NCI-H82 (cell line): ENCODE results near the gene GDI1.
A peak's percentile ranks its signal among the peaks of the same experiment; 100 is the strongest.

Experiments used
- DNase-seq: peaks from one replicate; lab custom pipeline; 2025; lab: John Stamatoyannopoulos, UW

The GDI1 gene

DNA sequence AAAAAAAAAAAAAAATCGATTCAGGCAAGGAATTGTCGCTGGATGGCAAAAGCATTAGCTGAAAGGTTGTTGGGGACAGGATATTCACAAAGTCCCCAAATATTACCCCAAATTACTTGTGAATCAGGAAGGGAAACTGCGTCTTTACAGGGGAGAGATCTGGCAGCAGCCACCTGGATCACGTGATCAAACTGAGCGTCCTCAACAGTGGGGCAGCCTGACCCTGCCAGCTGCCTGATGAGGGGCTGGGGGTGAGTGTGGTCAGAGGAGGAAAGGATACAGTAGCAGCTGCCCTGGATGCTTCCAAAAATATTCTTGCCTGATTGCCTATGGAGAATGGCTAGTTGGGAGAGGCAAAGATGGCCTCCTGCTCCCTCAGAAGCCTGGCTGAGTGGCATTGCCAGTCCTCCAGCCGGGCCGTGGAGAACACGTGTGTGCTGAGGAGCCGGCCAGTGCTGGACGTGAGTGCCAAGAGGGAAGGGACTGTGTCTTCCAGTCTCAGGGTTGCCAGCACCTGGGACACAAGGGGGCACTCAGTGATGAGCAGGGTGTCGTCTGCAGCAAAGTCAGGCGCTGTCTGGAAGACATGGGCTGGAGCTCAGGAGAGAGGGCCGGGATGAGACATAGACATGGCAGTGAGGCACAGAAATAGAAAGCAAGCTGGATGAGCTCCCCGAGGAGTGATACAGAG lies 45.1 kb downstream of the GDI1 start:
- no peak for DNase-seq

DNA sequence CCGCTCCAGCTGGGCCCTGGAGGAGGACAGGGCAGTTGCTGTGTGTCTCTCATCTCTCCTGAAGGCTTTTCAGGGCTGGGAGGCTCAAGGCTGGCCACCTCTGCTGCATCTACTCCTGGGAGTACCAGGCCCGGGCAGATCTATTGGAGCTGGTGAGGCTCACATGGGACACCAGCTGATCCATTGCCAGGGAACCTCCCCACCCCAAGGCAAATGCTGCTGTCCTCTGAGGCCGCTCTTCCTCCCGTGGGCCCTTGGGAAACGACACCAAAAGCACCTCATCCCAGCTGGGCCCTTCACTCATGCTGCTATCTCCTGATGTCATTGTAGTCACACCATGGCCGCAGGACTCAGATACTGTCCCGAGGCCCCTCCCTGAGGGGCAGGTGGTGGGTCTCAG lies 45.8 kb downstream of the GDI1 start:
- no peak for DNase-seq

DNA sequence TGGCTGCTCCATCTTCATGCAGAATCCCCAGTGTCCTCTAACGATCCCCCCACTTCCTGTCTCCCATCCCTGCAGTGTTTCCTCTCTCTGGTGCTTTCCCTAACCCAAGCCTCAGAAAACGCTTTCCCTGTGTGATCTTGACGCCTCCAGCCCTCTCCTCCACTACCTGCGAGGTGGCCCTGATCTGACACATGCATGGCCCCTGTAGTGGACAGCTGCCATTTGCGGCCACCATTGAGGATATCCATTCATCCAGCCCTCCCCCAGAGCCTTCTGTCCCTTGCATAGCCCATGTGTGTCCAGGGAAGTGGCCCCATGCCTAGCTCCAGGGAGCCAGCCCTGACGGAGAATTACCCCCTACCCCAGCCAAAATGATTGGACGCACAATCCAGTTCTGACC lies 46.4 kb downstream of the GDI1 start:
- DNase-seq: no peak

DNA sequence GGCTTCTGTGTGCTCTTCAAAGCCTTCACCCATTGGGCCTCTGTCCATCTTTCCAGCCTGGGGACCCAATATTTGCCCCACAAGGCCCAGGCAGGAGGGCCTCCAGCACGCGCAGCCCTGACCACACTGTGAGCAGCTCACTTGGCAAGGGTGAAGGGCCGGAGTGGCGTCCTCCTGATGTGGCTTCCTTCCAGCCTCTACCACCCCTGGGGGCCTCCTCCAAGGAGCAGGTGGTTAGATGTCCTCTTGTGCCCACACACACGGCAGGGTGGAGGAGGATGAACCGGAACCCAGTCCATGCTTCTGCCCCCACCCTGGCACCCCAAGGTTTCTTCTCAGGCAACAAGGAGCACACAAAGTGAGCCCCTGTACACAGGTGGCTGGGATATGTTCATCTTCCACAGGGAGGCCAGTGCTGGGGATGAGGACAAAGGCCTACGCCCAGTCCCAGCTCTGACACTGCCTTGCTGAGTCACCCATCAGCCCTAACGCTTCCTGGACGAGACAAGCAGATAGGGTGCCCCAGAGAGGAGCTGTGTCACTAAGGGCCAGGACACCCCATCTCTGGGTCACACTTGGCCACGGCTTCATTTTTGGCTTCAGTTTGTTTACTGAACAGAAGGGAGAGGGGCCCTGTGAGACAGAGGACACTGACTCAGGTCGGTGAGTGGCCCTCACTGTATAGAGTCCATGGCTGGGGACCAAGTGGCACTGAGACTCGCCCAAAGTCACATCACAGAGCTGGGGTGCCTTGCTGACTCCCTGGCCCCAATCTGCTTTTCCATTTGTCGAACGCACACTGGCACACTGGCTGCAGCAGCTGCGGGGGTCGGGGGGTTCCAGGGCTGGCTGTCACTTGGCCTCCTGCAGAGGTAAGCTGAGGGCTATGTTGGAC lies 47.5 kb downstream of the GDI1 start:
- no peak for DNase-seq

DNA sequence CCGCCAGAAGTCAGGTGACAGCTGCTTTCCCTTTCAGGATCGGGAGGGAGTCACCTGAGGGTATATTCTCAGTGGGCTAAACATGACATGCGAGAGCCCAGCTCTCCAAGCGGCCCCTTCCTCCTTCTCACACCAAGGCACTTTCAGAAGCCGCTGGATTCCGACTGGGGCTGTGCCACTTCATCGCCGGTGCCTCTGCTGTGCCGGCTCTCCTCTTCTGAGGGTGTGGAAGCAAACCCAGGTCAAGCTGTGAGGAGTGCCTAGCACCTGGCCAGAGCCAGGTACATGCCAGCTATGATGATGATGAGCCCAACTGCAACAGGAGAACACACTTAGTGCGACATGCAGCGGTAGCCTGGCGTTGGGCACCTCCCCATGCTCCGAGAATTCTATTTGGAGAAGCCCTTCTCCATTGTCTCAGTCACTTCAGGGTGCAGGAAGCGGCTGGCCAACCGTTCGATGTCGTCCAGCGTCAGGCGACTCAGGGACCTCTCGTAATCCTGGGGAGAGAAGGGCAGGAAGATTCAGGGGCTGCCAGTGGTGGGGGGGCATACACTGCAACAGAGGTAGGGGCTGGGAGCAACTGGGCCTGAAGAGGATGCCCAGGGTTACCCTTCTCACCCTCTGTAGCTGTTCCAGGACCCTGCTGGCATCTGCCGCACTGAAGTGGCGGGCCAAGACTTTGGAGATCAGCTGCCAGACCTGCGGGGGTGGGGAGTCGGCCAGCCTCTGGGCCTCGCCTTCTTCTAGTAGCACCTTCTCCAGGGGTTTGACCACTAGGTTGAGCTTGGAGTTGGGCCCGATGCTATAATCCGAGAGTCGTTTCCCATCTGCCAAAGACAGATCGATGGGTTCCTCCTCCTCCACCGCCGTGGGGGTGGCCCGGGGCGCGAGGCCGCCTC lies 48.4 kb downstream of the GDI1 start:
- DNase-seq: peak; percentile 39

DNA sequence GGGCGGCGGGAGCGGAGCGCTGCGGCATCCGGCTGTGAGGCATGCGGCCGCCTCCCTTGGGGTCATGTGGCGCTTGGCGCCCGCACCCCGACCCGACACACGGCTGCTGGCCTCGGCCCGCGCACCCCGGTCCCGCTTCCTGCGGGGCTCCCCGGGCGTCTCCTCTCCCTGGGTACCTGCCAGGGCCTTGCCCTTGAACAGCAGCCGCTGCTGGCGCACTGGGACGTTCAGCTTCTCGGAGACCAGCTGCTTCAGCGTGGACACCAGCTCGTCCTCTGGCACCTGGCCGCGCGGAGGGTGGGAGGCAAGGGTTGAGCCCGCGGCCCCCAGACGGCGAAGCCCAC lies 49.1 kb downstream of the GDI1 start:
- DNase-seq: no peak

DNA sequence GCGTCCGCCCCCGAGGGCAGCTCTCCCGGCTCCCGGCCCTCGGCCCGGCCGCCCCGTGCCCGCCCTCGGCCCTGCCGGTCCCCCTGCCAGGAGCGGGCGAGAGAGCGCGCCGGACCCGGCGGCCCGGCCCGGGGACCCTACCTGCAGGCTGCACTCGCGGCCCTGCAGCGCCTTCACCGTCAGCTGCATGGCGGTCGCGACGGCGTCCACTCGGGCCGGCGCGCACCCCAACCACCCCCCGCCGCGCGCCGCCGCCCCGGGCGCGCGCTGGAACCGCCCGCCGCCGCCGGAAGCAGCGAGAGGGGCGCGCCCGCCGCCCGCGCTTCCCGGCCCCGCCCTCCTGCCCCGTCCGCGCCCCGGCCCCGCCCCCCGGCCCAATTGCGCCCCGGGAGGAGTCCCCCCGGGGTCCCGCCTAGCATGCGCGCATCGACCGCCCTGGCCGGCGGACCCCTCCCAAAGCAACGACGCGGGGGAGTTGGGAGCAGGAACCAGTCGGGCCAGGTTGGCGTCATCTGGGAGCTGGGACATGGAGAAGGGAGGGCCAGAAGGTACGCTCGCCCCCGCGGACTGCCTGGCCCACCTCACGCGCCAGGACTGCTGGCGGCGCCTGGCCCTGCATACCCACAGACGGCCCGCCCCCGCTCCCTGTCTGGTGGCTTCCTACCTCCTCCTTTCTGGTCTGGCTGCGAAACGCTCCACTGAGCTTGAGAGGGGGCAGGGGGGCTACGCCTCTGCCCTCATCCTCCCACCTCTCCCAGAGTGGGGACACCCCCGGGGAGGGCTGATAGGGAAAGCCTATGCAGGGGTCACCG lies 49.6 kb downstream of the GDI1 start, which contains the start of gene UBL4A:
Gene UBL4A, minus strand, starts transcription at position 220 of the 812 bp plus-strand sequence. Its CDS starts 31 bp downstream, at position 189.
- DNase-seq: peak; percentile 80

DNA sequence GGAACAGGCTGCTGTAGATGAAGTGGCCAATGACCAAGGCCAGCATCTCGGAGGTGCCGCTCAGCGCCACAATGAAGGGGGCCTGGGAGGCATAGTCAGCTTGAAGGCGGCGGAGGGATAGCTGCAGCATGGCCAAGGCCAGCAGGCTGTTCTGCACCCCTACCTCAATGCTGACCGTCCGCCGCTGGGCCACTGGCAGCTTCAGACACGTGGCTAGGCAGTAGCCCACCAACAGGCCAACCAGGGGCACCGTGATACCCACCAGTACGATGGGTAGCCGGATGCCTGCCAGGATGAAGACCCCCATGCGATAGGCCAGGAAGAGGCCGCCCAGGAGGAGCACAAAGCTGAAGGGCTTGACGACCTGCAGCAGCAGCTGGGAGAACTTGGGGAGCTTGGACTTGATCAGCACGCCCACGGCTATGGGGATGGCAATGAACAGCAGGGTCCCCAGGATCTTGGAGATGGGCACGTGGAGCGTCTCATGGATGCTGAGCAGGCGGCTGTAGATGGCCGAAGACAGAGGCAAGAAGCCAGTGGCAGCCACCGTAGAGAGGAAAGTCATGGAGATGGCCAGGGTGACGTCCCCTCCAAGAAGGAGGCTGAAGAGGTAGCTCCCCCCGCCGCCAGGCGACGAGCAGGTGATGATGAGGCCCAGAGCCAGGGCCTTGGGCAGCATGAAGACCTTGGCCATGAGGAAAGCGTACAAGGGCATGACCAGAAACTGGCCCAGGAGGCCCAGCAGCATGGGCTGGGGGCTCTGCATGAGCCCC lies 50.8 kb downstream of the GDI1 start:
- DNase-seq: no peak

DNA sequence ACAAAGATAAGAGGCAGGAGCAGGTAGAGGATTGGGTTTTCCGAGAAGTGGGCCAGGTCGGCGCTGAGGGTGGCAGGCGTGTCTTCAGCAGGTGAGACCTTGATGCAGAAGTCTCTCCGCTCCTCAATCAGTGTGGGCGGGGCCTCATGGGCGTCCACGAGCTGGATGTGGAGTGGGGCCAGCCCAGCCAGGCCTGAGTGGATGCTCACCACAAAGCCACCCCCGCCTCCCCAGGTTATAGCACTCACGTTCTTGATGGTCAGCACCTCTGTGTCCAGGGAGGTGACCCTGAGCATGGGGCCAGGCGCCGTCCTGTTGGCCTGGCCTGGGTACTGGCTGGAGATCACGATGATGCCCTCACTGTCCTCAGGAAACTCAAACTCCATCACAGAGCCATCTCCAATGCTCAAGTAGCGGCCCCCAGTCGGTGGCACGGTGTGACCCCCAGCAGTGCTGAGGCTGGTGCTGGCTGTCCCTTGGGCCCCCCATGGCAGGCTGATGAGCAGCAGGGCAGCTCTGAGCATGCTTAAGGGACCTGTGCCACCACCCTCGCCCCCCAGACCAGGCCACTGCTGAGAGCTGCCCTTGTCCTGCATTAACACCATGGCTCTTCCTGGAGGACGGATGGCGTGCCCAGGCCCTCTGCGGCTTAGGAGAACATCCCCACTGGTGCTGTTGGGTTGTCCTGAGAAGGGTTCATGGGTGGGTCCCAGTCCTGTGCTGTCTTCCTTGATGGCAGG lies 51.6 kb downstream of the GDI1 start:
- DNase-seq: no peak

DNA sequence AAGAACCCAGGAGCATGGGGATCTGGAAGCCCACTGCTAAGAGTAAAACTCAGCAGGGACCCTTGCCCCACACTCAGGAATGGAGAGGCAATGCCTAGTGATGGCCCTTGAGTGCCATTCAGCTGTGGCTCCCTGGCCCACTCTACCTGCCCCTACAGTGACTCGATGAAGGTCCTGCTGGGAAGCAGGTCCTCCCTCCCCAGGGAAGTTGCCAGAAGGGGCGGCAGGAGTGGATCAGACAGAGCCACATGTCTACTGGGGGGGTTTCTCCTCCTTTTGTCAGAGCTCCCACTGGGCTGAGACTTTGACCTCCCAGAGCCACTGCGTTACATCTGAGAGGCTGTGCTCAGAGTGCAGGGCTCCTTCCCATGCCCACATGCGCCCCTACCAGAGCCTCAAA lies 52.2 kb downstream of the GDI1 start:
- DNase-seq: no peak

DNA sequence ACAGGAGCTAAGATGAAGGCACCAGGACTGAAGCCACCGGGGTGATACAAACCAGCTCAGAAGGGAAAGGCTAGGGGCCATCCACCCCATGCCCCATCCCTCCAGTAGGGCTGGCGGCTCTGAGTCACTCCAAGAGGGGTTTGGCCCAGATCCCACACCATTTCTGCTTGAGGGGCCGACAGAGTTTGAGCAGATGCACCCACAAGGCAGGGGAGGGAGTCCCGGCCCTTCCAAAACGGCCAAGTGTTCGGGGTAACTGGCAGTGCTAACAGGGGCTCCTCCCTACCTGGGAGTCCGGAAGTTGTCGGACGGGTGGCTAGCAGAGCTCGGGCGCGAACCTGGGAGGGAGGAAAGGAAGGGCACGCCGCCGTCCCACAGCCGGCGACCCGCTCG lies 53.1 kb downstream of the GDI1 start:
- peak; percentile 33 for DNase-seq

DNA sequence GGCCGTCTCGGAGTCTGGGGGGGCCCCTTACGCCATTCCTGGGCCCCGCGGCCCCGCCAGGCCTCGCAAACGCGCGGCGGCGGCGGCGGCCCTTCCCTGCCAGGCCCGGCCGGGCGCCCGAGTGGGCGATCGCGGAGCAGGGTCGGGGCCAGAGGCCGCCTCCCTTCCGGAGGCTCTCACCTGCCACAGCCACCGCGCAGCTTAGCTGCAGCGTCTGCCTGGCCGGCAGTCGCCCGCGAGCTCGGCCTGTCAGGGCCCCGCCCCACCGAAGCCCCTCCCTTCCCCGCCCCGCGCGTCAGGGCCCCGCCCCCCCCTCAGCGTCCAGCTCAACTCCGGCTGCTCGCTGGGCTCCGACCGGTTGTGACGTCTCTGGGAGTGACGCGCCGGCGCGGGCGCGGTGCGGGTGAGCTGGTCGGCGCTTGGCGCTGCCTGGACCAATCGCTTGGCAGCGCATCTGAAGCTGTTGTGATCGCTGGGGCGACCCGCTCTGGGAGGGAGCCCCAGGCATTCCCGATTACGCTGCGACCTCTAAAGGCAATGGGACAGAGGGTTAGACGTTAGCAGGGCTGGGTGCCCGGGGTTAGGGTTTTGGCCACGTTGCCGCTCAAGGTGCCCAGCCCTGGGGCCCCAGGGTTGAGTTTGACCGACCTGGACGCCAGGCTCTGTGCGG lies 53.6 kb downstream of the GDI1 start, which contains the start of gene SLC10A3:
Gene SLC10A3, minus strand, starts transcription at position 216 of the 670 bp plus-strand sequence. CDS start 1,689 bp downstream, outside the sequence.
- DNase-seq: peak; percentile 96
